D341Med (cell line): ENCODE measurements around the gene BCL11A.
A peak's percentile ranks its signal among the peaks of the same experiment; 100 is the strongest.

Experiments
- DNase-seq: peaks from one replicate; pipeline ENCODE4 v3.0.0; 2012; ENCODE audit warnings: low spot score

BCL11A gene

DNA sequence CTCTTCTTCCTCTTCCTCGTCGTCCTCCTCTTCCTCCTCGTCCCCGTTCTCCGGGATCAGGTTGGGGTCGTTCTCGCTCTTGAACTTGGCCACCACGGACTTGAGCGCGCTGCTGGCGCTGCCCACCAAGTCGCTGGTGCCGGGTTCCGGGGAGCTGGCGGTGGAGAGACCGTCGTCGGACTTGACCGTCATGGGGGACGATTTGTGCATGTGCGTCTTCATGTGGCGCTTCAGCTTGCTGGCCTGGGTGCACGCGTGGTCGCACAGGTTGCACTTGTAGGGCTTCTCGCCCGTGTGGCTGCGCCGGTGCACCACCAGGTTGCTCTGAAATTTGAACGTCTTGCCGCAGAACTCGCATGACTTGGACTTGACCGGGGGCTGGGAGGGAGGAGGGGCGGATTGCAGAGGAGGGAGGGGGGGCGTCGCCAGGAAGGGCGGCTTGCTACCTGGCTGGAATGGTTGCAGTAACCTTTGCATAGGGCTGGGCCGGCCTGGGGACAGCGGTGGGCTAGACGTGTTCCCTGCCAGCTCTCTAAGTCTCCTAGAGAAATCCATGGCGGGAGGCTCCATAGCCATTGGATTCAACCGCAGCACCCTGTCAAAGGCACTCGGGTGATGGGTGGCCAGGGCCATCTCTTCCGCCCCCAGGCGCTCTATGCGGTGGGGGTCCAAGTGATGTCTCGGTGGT, 91.9 kb downstream of the BCL11A start:
- no peak for DNase-seq

DNA sequence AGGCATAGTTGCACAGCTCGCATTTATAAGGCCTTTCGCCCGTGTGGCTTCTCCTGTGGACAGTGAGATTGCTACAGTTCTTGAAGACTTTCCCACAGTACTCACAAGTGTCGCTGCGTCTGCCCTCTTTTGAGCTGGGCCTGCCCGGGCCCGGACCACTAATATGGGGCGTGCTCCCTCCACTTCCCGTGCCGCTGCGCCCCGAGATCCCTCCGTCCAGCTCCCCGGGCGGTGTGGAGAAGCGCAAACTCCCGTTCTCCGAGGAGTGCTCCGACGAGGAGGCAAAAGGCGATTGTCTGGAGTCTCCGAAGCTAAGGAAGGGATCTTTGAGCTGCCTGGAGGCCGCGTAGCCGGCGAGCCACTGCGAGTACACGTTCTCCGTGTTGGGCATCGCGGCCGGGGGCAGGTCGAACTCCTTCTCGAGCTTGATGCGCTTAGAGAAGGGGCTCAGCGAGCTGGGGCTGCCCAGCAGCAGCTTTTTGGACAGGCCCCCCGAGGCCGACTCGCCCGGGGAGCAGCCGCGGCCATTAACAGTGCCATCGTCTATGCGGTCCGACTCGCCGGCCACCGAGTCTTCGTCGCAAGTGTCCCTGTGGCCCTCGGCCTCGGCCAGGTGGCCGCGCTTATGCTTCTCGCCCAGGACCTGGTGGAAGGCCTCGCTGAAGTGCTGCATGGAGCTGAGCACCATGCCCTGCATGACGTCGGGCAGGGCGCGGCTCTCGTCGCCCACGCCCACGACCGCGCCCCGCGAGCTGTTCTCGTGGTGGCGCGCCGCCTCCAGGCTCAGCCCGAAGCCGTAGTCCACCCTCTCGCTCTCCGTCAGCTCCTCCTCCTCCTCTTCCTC, 92.7 kb downstream of the BCL11A start:
- DNase-seq, result no peak

DNA sequence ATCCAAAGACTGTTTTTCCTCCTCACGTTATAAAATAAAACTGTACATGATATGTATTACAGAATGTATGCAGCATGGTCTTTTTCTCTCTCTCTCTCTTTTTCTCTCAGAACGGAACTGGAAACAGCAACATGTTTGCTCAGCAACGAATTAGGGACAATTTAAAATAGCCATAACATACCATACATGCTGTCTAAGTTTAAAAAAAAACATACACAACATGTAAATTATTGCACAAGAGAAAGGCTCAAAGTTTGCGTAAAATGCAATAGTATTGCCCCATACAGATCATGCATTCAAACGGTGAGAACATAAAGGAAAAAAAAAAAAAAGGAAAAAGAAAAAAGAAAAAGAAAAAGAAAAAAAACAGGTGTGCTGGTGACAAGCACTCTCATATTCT, 93.6 kb downstream of the BCL11A start:
- no peak for DNase-seq

DNA sequence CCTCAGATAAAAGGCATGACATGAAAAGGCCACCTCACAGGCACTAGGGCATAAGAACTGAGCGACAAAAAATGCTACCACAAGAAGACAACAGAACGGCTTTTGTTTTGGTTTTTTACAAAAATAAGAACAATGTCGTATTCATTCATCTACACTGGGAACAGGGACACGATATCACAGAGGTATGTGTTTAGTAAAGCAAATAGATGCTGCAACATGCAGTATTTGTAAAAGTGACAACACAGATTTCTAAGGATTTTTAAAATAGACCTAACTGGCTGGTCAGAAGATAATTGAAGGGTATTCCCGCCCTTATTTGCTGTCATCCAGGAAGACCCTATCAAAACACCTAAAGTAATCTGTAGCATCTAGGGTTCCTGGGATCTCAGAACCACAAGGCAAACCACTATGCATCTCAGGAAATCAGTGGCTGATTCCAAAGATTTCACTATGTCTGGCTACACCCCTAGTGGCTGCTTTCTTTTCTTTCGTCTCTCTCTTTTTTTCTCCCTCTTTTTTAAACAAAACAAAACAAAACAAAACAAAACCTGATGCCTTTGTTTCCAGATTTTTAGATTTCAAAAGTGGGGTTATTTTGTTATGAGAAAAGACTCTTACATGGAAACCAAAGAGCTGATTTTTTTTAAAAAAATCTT, 97.2 kb downstream of the BCL11A start:
- no peak for DNase-seq

DNA sequence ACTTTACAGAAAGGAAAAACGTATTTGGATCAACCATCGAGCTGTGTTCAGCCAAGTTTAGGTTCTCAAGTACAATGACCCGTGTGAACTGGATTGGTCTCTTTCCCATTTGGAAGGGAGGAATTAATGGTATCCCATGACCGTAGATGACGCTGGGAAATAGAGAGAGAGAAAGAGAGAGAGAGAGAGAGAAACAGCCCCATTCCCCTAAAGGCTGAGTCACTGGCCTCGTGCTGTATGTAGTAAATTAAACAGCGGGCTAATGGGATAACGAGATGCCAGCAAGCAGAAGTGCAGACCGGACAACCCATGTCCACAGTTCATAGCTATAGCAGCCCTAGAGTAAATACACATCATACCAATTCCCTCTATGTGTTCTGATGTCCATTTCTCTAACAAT, 99.6 kb downstream of the BCL11A start:
- DNase-seq, result no peak

DNA sequence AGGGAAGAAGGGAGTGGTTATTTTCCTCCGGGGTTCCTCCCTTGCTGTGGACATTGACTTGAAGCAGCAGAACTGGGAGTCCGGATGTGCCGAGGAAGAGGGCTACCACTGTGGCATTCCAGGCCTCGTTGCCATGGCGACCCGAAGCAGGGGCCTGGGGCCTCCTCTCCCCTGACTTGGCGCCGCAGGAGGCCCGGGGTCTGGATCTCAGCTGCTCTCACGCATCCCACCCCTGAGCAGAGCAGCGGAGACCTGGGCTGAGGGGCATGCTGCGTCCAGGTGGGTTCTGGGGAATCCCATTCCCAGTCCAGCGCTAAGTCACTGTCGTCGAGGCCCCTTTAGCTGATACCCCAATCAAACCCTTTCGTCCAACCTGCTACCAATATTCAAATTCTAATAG, 100.2 kb downstream of the BCL11A start:
- DNase-seq, result no peak

DNA sequence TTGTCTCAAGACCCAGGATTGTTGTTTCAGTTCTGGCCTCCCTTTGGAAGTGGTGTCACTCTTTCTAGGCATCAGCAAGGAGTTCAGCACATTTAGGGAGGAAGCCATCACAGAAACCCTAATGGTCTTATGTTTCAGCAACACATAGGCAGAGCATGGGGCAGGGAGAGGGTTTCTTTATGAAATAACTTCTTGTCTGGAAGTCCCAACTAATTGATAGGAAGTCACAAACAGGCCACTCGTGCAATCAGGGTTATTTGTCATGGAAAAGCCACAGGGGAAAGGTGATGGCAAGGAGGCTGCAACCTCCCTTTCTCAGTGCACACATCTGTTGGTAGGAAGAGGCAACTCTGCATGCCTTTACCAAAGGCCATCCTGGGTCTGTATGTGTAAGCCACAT, 103.0 kb downstream of the BCL11A start:
- no peak for DNase-seq

DNA sequence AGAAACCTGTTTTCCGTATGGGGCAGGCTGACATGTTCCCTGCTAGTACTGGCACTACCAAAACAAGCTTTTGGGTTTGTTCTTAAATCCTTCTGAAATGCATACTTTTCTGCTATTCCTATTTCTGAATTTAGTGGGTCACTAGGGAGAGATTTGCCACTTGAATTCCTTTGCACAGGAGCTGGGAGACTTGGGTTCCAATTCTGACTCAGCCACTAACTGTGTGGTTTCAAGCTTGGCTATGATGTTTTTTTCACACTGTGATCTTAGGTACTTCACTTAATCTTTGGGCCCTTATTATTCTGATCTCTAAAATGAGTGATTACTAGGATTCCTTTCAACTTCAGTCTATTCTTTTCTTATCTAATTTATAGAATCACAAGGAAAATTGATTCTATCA, 105.5 kb downstream of the BCL11A start:
- DNase-seq, result no peak

DNA sequence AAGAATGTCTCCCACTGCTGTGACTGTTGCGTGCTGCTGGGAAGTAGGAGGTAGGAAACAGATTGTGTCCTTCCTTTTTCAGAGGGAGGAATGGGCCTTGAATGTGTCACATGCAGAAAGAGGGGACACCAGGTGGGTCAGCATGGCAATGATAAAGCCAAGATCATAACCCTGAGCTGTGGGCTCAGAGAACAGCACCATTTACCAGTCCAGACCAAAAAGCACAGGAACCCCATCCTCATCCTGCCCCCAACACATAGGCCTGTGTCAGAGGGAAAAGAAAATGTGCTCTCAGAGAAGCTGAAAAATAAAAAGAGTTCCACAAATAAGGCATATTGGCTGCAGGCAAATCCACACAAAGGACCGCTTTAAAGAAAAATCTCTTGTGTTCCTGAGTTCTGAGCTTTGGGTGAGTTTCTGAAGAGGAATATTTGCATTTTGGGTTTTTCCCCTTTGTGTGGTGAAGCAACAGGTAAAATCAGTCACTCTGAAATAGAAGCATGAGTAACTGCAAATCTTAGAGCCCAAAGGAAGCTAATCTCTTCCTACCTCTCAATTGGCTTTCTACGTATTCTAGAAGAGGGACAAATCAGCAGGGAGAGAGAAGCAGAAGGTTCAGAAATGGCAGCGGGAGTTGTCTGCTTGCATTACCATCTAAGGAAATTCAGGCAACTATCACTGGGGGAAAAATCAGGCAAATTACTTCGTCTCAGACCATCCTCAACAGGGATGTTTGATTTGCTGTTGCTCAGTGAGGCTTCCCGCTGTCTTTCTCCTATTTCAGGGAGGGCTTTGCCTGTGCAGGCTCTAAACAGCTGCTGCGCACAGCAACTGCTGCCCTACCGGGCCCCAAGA, 106.8 kb downstream of the BCL11A start:
- no peak for DNase-seq

DNA sequence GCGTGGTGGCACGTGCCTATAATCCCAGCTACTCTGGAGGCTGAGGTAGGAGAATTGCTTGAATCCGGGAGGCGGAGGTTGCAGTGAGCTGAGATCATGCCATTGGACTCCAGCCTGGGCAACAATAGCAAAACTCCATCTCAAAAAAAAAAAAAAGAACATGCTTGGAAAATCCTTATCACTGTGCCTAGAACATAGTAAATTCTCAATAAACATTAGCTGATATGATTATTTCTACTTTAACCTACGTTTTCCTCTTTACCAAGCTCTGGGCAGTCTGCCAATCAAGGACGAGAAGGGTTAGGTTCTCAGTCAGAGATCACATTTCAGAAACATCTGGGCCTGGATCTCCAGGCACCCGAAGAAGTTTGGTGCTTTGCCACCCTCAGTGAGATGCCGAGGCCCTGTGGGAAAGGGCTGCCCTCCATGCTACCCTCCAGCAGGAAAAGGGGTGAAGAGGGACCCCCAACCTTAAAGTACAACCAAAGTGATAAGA, 107.7 kb downstream of the BCL11A start:
- no peak for DNase-seq

DNA sequence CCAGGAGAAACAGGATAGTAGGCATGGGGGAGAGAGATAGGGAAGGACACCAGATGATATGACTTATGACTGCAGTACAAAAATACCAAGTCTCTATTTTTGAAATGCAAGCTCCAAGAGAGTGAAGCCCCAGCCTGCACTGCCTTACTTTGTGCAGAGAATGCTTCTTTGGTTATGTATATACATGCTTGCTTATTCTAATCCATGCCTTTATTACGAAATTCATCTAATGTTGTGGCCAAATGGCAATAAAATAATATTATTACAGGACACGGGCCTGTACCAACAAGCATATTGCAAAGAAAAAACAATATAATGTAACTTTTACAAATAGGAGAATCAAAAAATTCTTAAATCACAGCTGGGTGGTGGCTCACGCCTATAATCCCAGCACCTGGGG, 110.8 kb downstream of the BCL11A start:
- DNase-seq, result no peak

DNA sequence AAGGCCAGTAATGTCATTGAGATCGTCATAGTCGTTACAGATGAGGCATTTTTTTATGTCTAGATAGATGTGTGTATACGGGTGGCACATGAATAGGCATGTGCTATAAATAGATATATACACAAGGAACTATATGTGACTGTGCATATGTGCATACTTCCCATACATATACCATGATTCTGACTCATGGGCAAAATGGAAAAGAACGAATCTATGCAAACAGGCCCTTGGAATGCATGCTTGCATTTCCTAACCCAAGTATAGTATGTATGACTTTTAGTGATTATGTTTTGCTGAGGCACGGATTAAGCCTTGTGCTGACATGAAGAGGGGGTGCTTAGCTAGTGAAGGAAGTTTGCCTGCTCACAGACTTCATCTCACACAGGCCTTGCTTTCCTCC, 111.7 kb downstream of the BCL11A start:
- no peak for DNase-seq

DNA sequence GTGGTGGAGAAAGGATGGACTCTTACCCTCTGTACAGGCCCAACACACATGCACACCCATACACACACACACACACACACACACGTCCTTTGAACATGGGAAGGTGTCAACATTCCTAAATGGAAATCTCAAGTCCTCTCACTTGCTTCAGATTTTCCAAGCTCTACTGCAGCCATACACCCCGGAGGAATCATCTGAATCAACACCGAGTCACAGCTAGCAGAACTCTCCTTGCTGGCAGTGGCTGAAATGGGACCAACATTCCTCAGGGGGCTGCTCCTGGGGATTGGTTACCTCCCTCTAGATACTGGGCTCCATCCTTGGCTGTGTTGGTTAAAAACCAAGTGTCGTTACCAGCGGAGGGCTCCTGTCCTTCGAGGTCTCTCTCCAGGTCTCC, 112.7 kb downstream of the BCL11A start:
- no peak for DNase-seq

DNA sequence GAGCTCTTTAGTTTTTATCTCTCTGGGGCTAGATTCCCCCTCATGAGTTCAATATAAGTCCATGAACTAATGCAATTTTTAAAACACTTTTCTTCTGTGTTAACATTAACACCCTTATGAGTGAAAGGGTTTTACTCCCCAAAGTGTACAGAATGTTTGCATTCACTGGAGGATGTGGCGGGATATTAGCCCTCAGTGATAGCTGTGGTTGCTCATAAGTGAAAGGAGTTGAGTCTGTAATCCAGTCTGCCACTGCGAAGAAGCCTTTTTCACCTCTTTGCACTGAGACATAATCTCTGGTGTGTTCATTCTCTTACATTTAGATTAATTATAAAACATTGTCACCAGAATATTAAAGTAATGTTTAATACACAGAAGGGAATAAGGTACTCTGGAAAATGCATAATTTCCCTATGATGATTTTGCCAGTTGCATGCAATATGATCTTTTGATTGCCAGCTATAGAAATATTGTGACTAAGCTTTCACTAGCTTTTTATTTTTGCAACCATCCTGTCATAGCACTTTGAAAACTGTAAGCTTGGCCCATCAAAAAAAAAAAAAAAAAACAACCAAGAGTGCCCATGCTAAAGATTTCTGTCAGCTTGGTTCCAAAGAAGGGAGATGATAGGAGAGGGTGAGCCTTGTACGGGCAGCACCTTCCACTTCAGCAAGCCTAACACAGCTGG, 113.2 kb downstream of the BCL11A start:
- no peak for DNase-seq

DNA sequence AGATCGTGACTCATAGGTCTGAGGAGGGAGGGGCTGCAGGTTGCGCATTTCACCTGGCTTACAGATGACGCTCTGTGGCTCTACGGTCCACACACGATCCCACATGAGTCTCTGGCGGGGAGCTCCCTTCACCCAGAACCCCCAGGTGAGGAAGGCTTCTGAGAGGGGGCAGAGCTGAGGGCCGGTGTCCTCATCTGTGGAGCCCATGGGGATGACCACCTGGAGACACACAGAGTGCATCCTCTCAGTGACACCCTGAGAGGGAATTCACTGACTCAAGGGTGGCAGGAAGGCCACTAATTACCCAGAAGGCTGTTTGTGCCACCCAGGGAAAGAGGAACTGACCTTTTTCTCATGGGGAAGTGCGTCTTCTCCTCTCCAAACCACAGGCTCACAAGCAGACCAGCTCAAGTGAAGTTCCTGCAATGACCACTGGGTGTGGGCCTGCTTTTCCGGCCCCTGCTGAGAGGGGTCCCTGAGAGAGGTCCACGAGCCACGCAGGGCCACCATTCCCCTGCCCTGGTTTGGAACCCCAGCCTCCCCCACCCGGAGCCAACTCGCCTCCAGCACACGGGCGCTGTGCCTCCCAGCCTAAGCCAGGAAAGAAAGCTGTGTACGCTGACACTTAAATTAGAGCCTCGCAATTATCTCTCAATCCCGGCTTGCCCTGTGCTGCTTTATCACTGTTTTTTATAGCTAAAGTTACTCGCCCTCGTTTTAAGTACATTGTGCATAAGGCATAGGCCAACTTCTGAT, 114.1 kb downstream of the BCL11A start:
- DNase-seq, result peak; percentile 41

DNA sequence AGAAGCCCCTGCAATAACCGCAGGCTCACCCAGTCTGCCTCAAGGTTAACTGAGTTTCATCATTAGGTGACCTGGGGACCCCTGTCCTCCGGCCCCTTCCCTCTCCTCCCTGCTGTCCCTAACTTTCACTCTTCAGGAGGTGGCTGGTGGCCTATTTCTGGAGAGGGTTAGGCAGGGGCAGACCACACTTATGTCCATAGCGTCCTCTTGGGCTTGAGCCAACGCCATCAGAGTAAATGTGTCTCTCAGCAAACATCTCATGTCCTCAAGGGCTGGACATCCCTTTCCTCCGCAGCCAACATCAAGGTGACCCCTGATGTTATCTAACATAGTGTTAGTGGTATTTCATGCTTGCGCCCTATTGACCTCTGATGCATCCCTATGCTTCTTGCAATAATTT, 114.8 kb downstream of the BCL11A start:
- no peak for DNase-seq

DNA sequence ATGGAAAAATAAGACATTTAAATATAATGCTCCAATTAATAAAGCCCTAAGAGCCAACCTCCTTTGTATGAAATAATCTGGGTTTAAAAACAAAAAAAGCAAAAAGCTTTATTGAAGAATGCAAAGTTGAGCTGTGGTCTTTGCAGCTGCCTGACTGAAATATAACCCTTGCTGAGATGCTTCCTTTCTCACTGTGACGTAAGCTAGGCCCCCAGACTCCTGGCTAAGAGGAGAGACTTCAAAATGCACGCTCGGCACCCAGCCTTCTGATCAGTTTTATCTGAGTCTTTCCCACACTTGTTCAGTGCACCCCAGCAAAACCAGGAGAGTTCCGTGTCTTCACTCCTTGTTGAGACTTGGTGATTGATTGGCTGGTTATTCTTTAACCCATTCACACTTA, 115.3 kb downstream of the BCL11A start:
- DNase-seq, result no peak

DNA sequence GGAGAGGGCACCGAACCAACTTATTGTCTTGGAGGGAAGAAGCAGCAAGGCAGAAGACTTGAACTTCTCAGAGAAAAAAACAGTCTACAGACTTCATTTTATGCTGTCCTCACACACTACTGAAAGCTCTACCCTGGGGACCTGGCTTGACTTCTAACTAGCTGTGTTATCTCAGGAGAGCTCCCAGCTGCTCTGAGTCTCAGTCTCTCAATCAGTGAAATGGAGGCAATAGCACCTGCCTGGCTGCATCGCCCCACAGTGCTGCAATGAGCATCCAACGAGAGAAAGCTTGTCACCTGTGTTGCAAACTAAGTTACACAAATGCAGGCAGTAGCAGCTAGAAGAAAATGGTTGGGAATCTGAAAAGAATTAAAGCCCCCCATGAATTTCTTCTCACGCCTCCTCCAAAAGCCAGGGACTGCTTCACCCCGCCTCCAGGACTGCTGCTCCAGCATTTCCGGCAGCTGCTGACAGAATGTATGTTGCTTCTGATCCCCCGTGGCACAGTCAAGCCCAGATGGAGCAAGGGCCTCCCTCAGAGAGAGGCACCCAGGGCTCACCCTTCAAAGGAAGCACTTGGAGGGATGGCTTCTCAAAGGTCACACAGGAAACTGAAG, 116.3 kb downstream of the BCL11A start:
- DNase-seq, result no peak

DNA sequence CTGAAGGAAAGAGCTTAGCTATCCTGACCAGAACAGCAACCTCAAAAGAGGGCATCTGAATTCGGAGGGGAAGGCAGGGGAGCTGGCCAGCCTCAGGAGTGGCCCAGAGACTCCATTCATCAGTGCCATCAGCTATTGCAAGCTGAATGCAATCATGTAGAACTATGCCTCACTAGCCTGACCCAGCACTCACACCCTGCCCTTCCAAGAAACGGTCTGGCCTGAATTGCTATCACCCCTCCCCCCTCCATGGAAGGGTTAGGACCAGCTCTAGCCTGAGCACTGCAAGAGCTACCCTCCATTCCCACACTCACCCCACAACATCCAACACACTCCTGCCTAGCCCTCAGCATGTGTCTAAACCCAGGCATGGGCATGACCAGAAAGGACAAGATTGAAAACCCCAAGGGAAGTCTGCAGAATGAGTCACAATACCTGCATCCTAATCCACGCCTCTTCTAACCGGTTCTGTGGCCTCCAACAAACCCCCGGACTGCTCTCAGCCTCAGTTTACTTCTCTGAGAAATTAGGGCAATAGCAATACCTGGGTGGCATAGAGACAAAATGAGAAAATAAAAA, 120.3 kb downstream of the BCL11A start:
- DNase-seq, result no peak

DNA sequence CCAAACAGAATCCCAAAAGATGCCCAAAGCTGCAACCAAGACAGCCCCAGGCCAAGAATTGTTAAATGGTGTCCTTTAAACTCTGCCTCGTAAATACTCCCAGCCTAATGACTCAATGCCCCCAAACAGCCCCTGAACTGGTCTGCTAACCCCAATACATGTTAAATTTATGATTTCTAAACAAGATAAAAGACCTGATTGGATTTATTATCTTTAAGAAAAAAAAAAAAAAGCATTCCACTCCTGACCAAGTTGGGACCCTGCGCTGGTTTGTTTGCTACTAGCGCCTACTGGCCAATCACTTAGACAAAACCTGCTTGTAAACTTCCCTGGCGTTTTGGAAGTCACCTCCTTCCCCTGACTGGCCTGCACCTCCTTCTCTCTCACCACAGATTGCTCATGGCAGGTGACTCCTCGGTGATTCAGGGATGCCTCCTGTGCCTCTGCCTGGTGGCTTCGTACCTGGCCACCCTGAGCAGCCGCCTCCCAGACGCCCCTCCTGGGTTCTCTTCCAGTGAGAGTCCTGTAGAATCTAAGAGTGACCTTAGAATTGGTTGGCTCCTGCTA, 121.3 kb downstream of the BCL11A start:
- DNase-seq, result no peak
